IMR-90 (cell line): ENCODE measurements around the gene PYGM. TPM values are rescaled to one million over a fixed set of nuclear protein-coding genes. Genes with fewer than 3 reads are reported as not detected.

Experiments used
- ATAC-seq: fragments of 200-7000 bp; cut with Tn5 transposase; 2 replicates; pipeline ENCODE4 v1.9.1; 2020; ENCODE audit warnings: low read depth, mild to moderate bottlenecking, moderate library complexity
- BruUV-seq: library from RNA; stranded (reverse); fragments of 400-500 nt; replicated peaks from 2 replicates; lab custom pipeline; 2021; lab: Mats Ljungman, UMichigan
- CTCF ChIA-PET: fragments of 300-600 bp; formaldehyde crosslinking; extraction: SDS; loops from one replicate; lab custom pipeline; 2021; ENCODE audit warnings: antibody characterized with exemption; lab: Yijun Ruan, JAX
- POLR2A ChIA-PET: fragments of 300-600 bp; sonication (Branson Sonifier 250); formaldehyde crosslinking; loops from one replicate; lab custom pipeline; 2022; ENCODE audit warnings: antibody characterized with exemption; ENCODE audit not compliant: unreplicated experiment; lab: Charles Lee
- DNase-seq: peaks from one replicate; pipeline ENCODE4 v3.0.0; 2013
- H2AFZ ChIP-seq: replicated peaks from 2 replicates; pipeline ENCODE3; 2013; ENCODE audit warnings: low read length, mild to moderate bottlenecking; ENCODE audit not compliant: poor library complexity
- H2AK5ac ChIP-seq: 2 replicates; pipeline ENCODE4 v1.6.1; 2013; ENCODE audit warnings: low read depth, low read length, inconsistent platforms
- H2AK9ac ChIP-seq: replicated peaks from 2 replicates; pipeline ENCODE3; 2013; ENCODE audit warnings: mild to moderate bottlenecking, low read depth, low read length, moderate library complexity; ENCODE audit not compliant: poor library complexity
- H2BK120ac ChIP-seq: 2 replicates; pipeline ENCODE4 v1.6.1; 2013; ENCODE audit warnings: low read depth, low read length, inconsistent platforms
- H2BK15ac ChIP-seq: 3 replicates; pipeline ENCODE4 v1.6.1; 2013; ENCODE audit warnings: low read depth, low read length, inconsistent platforms
- H2BK20ac ChIP-seq: 2 replicates; pipeline ENCODE4 v1.6.1; 2013; ENCODE audit warnings: low read depth, mild to moderate bottlenecking, inconsistent platforms, low read length, moderate library complexity
- H2BK5ac ChIP-seq: 2 replicates; pipeline ENCODE4 v1.6.1; 2013; ENCODE audit warnings: mild to moderate bottlenecking, low read depth, low read length, inconsistent platforms; ENCODE audit not compliant: poor library complexity, severe bottlenecking
- H3K14ac ChIP-seq: replicated peaks from 2 replicates; pipeline ENCODE4 v1.6.1; 2013; ENCODE audit warnings: low read depth, low read length, inconsistent platforms
- H3K18ac ChIP-seq: 2 replicates; pipeline ENCODE4 v1.6.1; 2013; ENCODE audit warnings: low read depth, low read length, control low read depth
- H3K23ac ChIP-seq: 2 replicates; pipeline ENCODE4 v1.6.1; 2013; ENCODE audit warnings: low read depth, low read length, inconsistent platforms
- H3K27ac ChIP-seq: 2 replicates; pipeline ENCODE4 v1.5.1; 2013; ENCODE audit warnings: mild to moderate bottlenecking, control low read depth, low read length; ENCODE audit not compliant: insufficient read depth
- H3K27me3 ChIP-seq: 2 replicates; pipeline ENCODE4 v1.6.1; 2013; ENCODE audit warnings: low read length; ENCODE audit not compliant: control insufficient read depth, insufficient read depth
- H3K36me3 ChIP-seq: 2 replicates; pipeline ENCODE4 v1.6.1; 2013; ENCODE audit warnings: low read length, mixed read lengths; ENCODE audit not compliant: control insufficient read depth, insufficient read depth
- H3K4ac ChIP-seq: 2 replicates; pipeline ENCODE4 v1.6.1; 2013; ENCODE audit warnings: low read depth, low read length, inconsistent platforms
- H3K4me1 ChIP-seq: 2 replicates; pipeline ENCODE4 v1.6.1; 2013; ENCODE audit warnings: low read length, mixed read lengths; ENCODE audit not compliant: control insufficient read depth, insufficient read depth
- H3K4me2 ChIP-seq: 2 replicates; pipeline ENCODE4 v1.6.1; 2013; ENCODE audit warnings: low read depth, mild to moderate bottlenecking, control low read depth, low read length, moderate library complexity
- H3K4me3 ChIP-seq: 2 replicates; pipeline ENCODE4 v1.5.1; 2013; ENCODE audit warnings: low read depth, mild to moderate bottlenecking, control low read depth, low read length, moderate library complexity; ENCODE audit not compliant: insufficient read depth
- H3K56ac ChIP-seq: 2 replicates; pipeline ENCODE4 v1.6.1; 2013; ENCODE audit warnings: low read length, inconsistent platforms; ENCODE audit not compliant: insufficient read depth; ENCODE audit errors: extremely low read depth
- H3K79me1 ChIP-seq, 2 experiments: 2 replicates each; pipeline ENCODE4 v1.6.1; 2013; ENCODE audit warnings: low read length in 2 of 2, inconsistent platforms in 1 of 2, low read depth in 1 of 2
- H3K9ac ChIP-seq: 2 replicates; pipeline ENCODE4 v1.6.1; 2013; ENCODE audit warnings: low read depth, low read length, control low read depth
- H3K9me1 ChIP-seq: 2 replicates; pipeline ENCODE4 v1.6.1; 2013; ENCODE audit warnings: low read length, inconsistent platforms; ENCODE audit not compliant: insufficient read depth
- H3K9me3 ChIP-seq: 2 replicates; pipeline ENCODE4 v1.6.1; 2013; ENCODE audit warnings: low read length; ENCODE audit not compliant: control insufficient read depth, insufficient read depth
- H4K20me1 ChIP-seq: 2 replicates; pipeline ENCODE4 v1.6.1; 2013; ENCODE audit warnings: low read length, inconsistent platforms; ENCODE audit not compliant: insufficient read depth
- H4K5ac ChIP-seq: 2 replicates; pipeline ENCODE4 v1.6.1; 2013; ENCODE audit warnings: mild to moderate bottlenecking, low read depth, low read length, control low read depth
- H4K8ac ChIP-seq, 2 experiments: 2 replicates each; pipeline ENCODE4 v1.6.1; 2013; ENCODE audit warnings: low read depth in 2 of 2, low read length in 2 of 2, control low read depth in 1 of 2, inconsistent platforms in 1 of 2
- H4K91ac ChIP-seq: 2 replicates; pipeline ENCODE4 v1.6.1; 2013; ENCODE audit warnings: low read depth, low read length, inconsistent platforms; ENCODE audit not compliant: insufficient read depth
- BHLHE40 ChIP-seq: fragments of 150-350 bp; IDR thresholded peaks from 2 replicates; pipeline ENCODE4 v1.6.1; 2016; ENCODE audit warnings: mild to moderate bottlenecking, low read depth, low read length
- CEBPB ChIP-seq: IDR thresholded peaks from 2 replicates; pipeline ENCODE4 v1.6.1; 2012; ENCODE audit warnings: low read depth, low read length, improper control_type of control experiment
- CHD1 ChIP-seq: IDR thresholded peaks from 2 replicates; pipeline ENCODE4 v1.6.1; 2012; ENCODE audit warnings: low read depth, low read length, improper control_type of control experiment
- CTCF ChIP-seq: conservative IDR thresholded peaks from 2 replicates; pipeline ENCODE4 v1.5.1; 2012; ENCODE audit warnings: mild to moderate bottlenecking, low read depth, low read length, improper control_type of control experiment
- FOS ChIP-seq: fragments of 150-350 bp; IDR thresholded peaks from 2 replicates; pipeline ENCODE4 v1.6.1; 2016; ENCODE audit warnings: low read depth, low read length
- MAFK ChIP-seq: IDR thresholded peaks from 2 replicates; pipeline ENCODE4 v1.6.1; 2012; ENCODE audit warnings: low read depth, low read length, improper control_type of control experiment
- MAZ ChIP-seq: IDR thresholded peaks from 2 replicates; pipeline ENCODE4 v1.6.1; 2012; ENCODE audit warnings: low read depth, mild to moderate bottlenecking, low read length, improper control_type of control experiment, moderate library complexity, borderline replicate concordance
- MXI1 ChIP-seq: IDR thresholded peaks from 2 replicates; pipeline ENCODE4 v1.6.1; 2012; ENCODE audit warnings: low read depth, mild to moderate bottlenecking, low read length, moderate library complexity, borderline replicate concordance
- NFE2L2 ChIP-seq: fragments of 150-350 bp; IDR thresholded peaks from 2 replicates; pipeline ENCODE4 v1.6.1; 2016; ENCODE audit warnings: low read depth, mild to moderate bottlenecking, low read length
- POLR2A ChIP-seq: IDR thresholded peaks from 2 replicates; pipeline ENCODE4 v1.6.1; 2012; ENCODE audit warnings: mild to moderate bottlenecking, low read depth, low read length
- RAD21 ChIP-seq: IDR thresholded peaks from 2 replicates; pipeline ENCODE4 v1.6.1; 2012; ENCODE audit warnings: low read length, improper control_type of control experiment
- RCOR1 ChIP-seq: IDR thresholded peaks from 2 replicates; pipeline ENCODE4 v1.6.1; 2012; ENCODE audit warnings: mild to moderate bottlenecking, low read length, improper control_type of control experiment; ENCODE audit not compliant: insufficient replicate concordance
- RFX5 ChIP-seq: IDR thresholded peaks from 2 replicates; pipeline ENCODE4 v1.8.0; 2012; ENCODE audit warnings: low read depth, mild to moderate bottlenecking, low read length, moderate library complexity
- SMC3 ChIP-seq: fragments of 150-350 bp; IDR thresholded peaks from 2 replicates; pipeline ENCODE4 v1.6.1; 2016; ENCODE audit warnings: low read depth, mild to moderate bottlenecking, antibody characterized with exemption, low read length, moderate library complexity
- WGBS, 2 experiments: methylation state at CpG; one replicate each; pipeline versions ENCODE4 v1.1.5 to v1.1.7; 2013; ENCODE audit warnings: missing lambda C conversion rate in 2 of 2; ENCODE audit not compliant: insufficient read length in 1 of 2; ENCODE audit errors: extremely low coverage in 2 of 2; 5-methylcytosine and 5-hydroxymethylcytosine counted together
- dilution Hi-C: fragments of 300-500 bp; cut with HindIII; formaldehyde crosslinking; loops from one replicate; pipeline ENCODE4 v1.14.3; 2018; ENCODE audit warnings: low sequenced_read_pairs; ENCODE audit not compliant: unreplicated experiment
- in situ Hi-C: fragments of 300-500 bp; cut with MboI; formaldehyde crosslinking; loops from 3 replicates; pipeline ENCODE4 v1.14.3; 2019; ENCODE audit warnings: low sequenced_read_pairs, inconsistent platforms, mixed read lengths
- intact Hi-C: fragments of 100-400 bp; cut with micrococcal nuclease; formaldehyde crosslinking; loops from 2 replicates; pipeline ENCODE4 v1.10.0; 2022
- polyA plus RNA-seq, 3 experiments: library from polyadenylated mRNA; depleted of rRNA; stranded (reverse); fragments of >200 nt; gene quantifications; 2 replicates each; pipeline ENCODE4 v1.2.3, GENCODE V29; 2012; ENCODE audit warnings: low replicate concordance in 1 of 3
- total RNA-seq: library from RNA; depleted of rRNA; stranded (reverse); fragments of >200 nt; gene quantifications from 2 replicates; pipeline ENCODE4 v1.2.3, GENCODE V29; 2012
- TF ChIP-seq, protein P1 (sequence below): fragments of 150-350 bp; IDR thresholded peaks from 2 replicates; pipeline ENCODE4 v1.6.1; 2016; ENCODE audit warnings: low read depth, mild to moderate bottlenecking, low read length, moderate library complexity, borderline replicate concordance

PYGM gene
- total and polyA plus RNA-seq, 2 of the 4 experiments (the other 2 are of a cell fraction) = 0.18 to 0.21 TPM

GRCh38 chr11:64714666-64715065 lies 45.1 kb downstream of the PYGM start:
- Histone ChIP-seq H4K5ac (no peak overlapping the region), H2AK5ac (no peak overlapping the region), H2BK120ac (no peak overlapping the region), H4K20me1 (0 out of 2 replicates have a peak, but pooled peaks cover 3% of the 10 kb centered on the region), H3K4me1 (no peaks in the 10 kb centered on the region; the same call in 1 of the 2 replicates), H3K4me2 (no peak overlapping the region), H2BK15ac (no peak overlapping the region), H3K9me1 (0 out of 2 replicates have a peak, but pooled peaks cover 4% of the 10 kb centered on the region), H3K4me3 (no peak overlapping the region), H3K79me1 (no peaks in the 10 kb centered on the region), H3K18ac (no peak overlapping the region), H2BK20ac (no peak overlapping the region), H3K56ac (no peak overlapping the region), H3K9me3 (no peaks in the 10 kb centered on the region), H2AFZ (no peak overlapping the region), H4K91ac (no peak overlapping the region), H3K36me3 (no peaks in the 10 kb centered on the region), H2AK9ac (no peak overlapping the region), H4K8ac (no peak overlapping the region), H2BK5ac (no peak overlapping the region), H3K14ac (no peak overlapping the region), H3K27ac (no peak overlapping the region), H3K27me3 (peaks cover 84% of the 10 kb centered on the region), H3K4ac (no peak overlapping the region), H3K9ac (no peak overlapping the region), H3K23ac (no peak overlapping the region)
- ChIA-PET CTCF (interaction anchor here (1.0 kb wide), 1 partner anchor 10 kb away, joined by 4 read pairs; no protein-coding TSS in a partner anchor), POLR2A (no interaction called here)
- BruUV-seq = no TSS peak
- dilution Hi-C loops = no loop called here
- ATAC-seq (no peak), DNase-seq (no peak)
- no peak for TF ChIP-seq MAZ
- TF ChIP-seq POLR2A = no peak
- no peak for TF ChIP-seq CTCF
- no peak for TF ChIP-seq MXI1
- no peak for TF ChIP-seq MAFK
- TF ChIP-seq RCOR1 = no peak
- no peak for TF ChIP-seq CEBPB
- TF ChIP-seq RAD21 = no peak
- no peak for TF ChIP-seq BHLHE40
- no peak for TF ChIP-seq FOS
- TF ChIP-seq, protein P1, sequence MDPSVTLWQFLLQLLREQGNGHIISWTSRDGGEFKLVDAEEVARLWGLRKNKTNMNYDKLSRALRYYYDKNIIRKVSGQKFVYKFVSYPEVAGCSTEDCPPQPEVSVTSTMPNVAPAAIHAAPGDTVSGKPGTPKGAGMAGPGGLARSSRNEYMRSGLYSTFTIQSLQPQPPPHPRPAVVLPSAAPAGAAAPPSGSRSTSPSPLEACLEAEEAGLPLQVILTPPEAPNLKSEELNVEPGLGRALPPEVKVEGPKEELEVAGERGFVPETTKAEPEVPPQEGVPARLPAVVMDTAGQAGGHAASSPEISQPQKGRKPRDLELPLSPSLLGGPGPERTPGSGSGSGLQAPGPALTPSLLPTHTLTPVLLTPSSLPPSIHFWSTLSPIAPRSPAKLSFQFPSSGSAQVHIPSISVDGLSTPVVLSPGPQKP = no peak
- TF ChIP-seq NFE2L2 = no peak
- TF ChIP-seq CHD1 = no peak
- TF ChIP-seq RFX5 = no peak
- TF ChIP-seq SMC3 = no peak
- intact Hi-C loops = loop anchor here (5.0 kb wide), 1 partner anchor 223 kb away; the partner anchor contains the start of gene GPHA2
- WGBS, 2 experiments = no CpG with 5 or more reads among the region's 5 CpGs
- in situ Hi-C loops = no loop called here
